ENCODE measurements around the gene ADAMTS3.
"Not testable (repeated sequence)": the region's sequence is repeated elsewhere in the genome, so short reads cannot be mapped to it uniquely, and the experiment has no call there.

ADAMTS3 gene

DNA sequence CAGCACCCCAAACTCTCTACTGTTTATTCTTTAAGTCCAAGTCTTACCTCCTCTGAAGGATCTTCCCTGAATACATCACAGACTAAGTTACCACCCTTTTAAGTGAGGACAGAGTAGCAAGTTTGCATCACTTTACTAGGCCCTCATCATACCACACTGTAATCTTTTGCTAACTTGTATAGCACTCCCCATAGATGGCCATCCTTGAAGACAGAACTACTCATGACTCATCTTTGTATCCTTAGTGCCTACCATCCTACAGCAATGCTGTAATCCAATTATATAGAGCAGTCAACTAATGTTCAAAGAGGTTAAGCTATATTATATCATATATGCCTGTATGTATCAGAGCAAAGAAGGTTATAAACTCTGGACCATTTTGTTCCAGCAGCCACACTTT, 101.4 kb downstream of the ADAMTS3 start:
- no peak for DNase-seq

DNA sequence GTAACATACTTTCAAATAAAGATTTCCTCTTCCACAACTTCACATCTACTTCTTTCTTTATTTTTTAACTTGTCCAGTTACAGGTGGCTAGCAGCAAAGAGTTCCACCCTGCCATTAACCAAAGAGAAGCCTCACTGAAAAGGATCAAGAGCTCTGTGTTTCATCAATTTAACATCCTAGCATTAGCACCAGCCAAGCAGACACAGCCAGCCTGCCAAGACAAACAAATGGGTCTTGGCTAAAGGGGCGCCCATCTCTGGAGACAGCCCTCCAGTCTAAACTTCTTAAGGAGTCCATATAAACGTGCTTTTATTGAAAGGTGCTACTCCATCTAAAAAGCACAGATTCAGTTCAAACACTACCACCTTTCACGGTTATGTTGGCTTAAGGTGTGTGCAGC, 105.3 kb downstream of the ADAMTS3 start:
- DNase-seq = no peak

DNA sequence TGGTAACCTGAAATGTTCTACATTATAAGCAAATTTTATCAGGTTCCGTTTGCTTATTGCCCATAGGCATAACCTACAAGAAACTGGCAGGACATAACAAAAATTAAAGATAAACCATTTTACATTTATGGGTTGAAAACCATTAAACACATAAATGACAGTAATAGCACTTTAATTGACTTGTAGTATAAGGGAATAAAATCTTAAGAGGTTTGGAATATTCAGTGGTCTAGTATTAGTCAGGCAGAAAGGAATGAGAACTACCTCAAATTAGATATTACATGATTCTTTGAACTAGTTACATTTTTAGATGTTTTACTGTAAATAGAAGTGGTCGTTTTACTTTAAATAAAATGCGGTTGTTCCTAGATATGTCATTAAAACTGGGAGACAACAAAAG, 111.9 kb downstream of the ADAMTS3 start:
- DNase-seq = no peak

DNA sequence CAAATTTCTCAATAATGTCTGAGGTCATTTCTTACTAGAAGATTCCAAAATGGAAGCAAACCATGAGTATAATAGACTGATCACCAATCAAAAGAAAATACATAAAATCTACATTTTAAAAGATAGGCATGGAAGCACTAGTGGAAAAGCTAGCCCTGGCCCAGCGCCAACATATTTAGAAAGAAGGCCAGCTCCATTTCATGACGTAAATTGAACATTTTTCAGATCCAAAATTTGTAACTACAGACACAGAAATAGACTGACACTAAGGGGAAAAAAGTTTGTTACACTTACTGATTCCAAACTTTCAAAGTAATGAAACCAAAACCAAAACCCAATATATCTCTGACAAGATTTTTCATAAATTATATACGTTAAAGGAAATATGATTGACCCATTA, 117.7 kb downstream of the ADAMTS3 start:
- DNase-seq = no peak

DNA sequence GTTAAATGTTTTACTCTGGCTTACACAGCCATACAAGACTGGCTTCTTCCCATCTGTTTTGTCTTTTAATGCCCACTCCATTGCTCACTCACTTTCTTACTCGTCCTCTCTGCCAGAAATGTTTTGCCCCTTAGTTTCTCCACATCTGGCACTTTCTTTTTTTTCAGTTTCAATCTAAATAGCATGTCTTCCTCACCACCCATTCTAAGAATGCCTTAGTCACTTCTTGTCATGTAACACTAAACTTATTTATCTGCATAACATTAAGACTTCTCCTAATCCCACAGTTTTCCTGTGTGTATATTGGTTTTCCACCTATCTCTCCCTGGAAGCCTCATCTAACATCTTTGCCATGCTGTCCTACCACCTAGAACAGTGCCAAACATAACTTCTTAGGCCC, 119.3 kb downstream of the ADAMTS3 start:
- no peak for DNase-seq

DNA sequence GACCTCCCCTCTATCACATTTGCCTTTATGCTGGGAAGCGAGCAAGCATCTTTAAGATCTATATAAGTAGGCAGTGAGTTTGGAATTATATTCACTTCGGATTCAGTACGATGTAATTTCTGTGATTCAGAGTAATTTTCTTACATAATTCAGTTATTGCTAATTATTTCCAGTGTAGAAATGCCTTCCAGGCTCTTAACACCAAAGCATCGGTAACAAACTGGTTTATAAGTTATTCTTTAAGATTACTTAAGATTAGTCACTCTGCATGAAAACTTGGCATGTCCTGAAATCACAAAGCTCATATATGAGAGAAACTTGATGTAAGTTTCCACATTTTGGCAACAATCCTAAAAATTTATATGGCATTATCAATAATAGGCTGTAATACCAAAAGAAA, 120.8 kb downstream of the ADAMTS3 start:
- DNase-seq = no peak

DNA sequence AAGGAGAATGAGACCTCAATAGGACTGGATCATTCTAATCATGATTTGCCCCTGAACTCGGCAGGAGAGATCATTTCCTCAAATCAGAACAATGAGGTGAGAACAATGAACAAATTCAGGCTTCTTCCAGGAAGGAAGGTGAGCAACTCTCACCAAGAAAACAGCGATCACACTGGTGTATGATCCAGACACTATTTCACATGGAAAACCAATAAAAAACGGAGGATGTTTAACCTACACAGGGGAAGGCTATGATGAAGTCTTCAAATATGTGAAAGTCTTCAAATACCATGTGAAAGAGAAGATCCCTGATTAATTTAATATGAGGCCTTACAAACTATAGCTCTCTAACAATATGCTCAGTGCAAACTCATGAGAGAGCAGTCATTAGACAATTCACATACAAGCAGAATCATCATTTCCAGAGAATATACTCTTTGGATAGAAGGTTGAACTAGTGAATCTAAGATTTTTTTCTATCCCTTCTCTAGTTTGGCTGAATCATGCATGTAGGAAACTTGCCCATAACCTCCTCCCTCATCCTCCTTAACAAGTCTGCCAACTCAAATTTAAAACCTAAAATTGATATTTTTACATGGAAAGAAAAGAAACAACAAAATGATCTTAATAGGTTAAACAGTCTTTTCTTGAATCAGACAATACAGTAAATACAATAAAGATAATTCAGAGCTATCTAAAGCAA, 122.5 kb downstream of the ADAMTS3 start:
- DNase-seq = no peak

DNA sequence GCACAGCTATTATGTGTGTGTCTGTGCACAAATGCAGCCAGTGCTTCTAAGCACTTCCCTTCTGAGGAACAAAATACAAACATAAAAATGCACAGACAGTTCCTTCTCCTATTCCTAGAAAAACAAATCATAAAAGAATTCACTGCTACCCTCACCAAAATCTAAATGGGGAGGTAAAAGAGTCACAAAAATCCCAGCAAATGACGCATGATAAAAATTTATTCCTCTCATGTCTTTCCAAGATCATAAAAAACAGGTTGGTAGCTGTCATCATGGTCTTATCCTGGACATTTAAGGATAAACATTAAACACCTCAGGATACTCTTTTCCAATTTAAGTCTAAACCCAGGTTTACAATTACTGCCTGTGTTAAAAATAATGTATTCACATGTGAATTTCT, 124.9 kb downstream of the ADAMTS3 start:
- DNase-seq = no peak

DNA sequence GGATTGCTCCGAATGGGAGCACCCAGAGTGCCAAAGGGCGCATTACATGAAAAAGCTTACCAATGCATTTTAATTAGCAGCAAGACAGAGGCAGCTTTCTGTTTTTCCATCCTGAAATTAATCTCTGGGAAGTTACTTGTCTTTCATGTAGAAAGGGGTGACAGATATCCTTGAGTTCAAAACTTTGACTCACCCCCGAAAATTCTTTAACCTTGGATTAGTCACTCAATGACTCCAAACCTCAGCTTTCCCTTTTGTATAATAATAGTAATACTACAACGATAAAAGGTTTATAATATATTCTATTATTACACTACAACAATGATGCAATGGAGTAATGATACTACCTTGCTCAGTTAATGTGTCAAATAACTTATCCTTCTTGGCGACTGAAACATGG, 126.3 kb downstream of the ADAMTS3 start:
- no peak for DNase-seq

DNA sequence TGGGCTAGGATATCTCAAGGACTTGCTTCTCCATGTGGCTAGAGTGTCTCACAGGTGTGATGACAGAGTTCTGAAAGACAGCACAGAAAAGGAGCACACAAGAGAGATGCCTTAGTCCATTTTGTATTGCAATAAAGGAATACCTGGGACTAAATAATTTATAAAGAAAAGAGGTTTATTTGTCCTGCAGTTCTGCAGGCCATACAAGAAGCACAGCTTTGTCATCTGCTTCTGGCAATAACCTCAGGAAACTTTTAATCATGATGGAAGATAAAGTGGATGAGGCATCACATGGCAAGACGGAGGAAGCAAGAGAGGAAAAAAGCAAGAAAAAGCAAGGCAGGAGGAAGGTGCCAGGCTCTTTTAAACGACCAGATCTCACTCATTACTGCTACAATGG, 126.9 kb downstream of the ADAMTS3 start:
- DNase-seq = no peak

DNA sequence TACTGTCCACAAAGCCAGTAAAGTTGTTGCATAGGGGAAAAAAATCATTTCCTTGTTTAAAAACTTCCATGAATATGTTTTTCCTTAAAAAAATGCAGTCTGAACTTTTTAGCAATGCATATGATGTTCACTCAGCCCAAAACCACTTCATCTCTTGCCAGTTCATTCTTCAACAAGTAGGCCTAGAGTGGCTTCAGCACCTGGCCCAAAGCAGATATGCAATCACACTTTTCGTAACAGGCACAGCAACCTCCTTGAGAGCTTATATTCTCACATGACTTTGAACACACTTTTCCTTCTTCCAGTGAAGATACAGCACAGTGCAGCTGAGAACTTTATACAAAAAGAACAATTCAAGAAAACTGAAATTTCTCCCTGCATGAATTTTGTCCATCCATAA, 128.6 kb downstream of the ADAMTS3 start:
- no peak for DNase-seq

DNA sequence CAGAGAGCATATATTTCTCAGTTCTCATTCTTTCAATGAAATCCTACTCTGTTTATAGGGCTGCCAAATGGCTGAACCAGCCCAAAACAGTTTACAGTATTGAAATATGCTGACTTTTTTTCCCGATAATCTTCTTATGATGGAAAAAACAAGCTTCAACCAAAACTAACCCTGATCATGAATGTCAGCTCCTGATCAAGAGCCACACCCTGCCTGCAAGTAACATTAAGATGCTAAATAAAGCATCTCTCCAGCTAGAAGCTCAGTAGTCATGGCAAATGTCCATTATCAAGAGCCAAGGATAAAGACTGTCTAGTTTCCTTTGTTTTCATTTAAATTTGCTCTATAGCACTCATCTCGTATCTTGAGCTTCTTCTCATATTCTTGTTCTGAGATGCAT, 136.0 kb downstream of the ADAMTS3 start:
- DNase-seq = no peak

DNA sequence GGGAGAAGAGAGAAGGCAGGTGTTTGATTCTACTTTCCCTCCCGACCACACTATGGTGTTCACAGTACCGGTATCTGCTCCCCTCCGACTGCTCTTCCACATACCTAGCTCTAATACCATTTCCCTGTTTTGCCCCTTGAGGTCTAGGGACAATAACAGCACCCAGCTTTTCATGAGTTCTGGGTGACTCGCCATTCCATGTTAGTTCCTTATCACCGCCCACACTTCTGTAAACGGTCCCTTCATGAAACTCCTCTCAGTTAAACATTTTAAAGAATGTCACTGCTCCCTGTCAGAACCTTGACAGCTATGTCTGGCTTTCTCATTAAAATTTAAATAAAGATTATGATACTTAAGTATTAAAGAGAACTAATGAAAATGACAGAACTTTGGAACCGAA, 136.7 kb downstream of the ADAMTS3 start:
- no peak for DNase-seq

DNA sequence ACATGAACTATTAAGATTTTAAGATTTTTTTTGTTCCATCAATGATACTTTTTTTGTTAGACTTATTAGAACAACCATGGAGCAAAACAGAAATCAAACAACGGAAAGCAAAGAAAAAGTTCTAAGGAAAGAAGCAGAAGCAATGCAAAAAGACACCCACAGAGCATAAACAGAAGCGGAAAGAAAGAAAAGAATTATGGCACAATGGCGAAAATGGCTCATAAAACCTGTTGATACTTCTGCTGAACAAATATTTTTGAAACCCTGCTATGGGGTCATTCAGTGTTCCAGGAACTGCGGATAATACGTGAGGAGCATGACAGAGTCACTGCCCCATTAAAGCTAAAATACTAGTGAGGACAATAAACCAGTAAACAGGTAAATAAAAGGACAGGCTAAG, 138.0 kb downstream of the ADAMTS3 start:
- DNase-seq = no peak

DNA sequence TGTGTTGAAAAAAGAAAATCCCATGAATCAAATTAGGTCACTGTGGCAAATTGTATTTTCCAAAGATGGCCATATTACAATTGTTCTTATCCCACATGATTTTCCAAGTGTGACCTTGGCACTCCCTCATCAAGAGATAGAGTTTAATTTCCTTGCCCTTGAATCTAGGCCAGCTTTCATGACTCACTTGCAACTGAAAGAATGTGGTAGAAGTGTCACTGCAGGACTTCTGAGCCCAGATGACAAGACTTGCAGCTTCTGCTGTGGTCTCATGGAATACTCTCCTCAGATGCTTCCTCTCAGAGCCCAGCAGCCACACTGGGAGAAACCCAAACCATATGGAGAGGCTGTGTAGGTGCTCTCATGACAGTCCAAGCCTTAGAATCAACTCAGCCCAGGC, 139.0 kb downstream of the ADAMTS3 start:
- DNase-seq = no peak

DNA sequence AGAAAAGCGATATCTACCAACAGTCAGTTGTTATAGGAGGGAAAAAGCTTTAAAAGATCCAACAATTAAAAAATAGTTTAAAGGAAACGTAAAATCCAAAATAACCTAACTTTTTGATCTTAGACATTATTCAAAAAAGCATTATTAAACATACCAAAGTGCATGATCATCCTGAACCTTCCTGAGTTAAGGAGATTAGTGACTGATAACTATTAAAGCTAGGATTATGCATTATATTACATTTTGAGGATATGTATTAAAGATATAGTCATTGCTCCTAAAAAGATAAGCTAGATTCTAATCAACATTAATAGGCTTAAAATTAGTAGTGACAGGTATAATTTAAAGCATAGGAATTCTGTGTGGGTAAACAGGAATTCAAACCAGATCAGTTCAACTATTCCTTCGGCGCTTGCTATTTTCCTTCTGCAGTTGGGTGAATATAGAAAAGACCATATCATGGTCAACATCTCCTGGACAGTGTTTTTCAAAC, 139.6 kb downstream of the ADAMTS3 start:
- no peak for DNase-seq

DNA sequence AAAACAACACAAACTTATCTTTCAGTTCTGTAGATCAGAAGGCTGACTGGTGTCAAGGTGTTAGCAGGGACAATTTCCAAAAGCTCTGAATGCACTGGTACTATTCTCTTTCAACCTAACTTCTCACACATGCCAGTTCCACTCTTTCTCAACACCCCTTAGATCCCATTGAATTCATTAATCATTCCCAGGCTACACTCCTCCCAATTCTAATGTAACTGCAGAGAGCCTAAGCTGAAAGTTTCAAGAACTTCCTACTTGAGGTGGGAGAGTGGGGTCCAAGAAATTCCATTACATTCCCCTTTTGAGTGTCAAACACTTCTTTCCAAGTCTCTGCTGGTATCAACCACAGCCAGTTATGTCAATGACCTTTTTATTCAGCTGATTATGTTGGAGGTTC, 142.0 kb downstream of the ADAMTS3 start:
- no peak for DNase-seq

DNA sequence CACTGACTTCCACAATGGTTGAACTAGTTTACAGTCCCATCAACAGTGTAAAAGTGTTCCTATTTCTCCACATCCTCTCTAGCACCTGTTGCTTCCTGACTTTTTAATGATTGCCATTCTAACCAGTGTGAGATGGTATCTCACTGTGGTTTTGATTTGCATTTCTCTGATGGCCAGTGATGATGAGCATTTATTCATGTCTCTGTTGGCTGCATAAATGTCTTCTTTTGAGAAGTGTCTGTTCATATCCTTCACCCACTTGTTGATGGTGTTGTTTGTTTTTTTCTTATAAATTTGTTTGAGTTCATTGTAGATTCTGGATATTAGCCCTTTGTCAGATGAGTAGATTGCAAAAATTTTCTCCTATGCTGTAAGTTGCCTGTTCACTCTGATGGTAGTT, 143.1 kb downstream of the ADAMTS3 start:
- not testable (repeated sequence) for DNase-seq

DNA sequence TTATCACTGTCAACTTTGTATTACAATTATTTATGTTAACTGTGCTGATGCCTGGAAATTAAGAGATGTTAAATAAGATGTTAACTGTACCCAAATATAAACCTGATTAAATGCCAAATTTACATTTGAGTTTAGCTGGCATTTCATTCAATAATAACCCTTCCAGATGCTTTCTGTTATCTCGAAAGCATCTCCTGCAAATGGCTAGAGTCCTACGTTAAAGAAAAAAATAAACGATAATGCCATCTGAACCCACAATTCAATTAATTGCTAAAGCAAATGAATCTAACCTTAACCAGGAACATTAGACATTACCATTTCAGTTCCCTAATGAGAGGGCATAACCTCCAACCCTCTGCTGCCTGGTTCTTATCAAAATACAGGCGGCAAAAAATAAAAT, 145.0 kb downstream of the ADAMTS3 start:
- DNase-seq = no peak

DNA sequence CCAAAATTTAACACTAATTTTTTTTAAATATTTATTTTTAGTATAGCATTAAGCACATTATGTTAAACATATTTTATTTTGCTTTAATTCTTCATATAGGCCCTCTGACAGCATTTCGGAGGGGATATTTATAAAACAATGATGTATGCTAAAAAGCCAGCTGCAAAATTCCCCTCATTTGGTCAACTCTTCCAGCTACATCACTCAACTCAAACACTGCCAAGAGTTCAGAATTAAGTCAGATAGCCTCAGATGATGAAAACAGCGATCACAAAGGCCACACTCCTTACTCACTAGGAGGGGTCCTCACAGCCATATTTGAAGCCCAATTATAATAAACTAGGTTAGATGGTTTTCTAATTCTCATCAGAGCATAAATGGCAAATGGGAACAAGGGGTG, 146.6 kb downstream of the ADAMTS3 start:
- no peak for DNase-seq

DNA sequence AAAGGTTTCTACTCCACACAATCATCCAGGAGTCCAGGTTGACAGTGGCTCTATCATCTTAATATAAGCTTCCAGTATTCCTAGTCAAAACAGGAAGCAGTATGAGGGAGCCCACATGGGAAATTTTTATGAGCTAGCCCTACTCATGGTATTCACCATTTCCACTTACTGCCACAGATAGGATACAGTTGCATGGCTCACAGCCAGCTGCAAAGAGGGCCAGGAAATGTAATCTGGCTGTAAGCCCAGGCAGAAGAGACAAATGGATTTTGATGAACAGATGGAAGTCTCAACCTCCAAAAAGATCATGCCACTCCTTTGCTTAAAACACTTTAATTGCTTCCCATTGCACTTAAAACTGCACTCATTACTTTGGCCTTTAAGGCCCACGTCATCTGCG, 150.6 kb downstream of the ADAMTS3 start:
- DNase-seq = no peak

DNA sequence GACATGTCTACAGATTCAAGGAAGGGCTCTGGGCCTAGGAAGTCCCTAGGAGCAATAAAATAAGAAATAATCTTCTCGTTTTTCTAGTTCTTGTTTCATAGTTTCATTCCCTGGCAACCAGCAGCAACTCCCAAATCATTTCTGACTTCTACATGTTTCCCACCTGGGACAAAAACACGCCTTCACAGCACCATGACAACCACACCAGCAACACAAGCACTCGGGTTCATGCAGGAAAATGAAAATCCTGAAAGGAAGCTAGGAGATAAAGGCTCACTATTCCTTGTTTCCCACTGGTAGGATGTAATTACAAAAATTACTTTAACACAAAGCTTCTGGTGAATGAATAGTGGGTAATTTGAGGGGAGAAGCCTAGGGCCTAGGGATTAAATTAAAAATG, 158.9 kb downstream of the ADAMTS3 start:
- no peak for DNase-seq

DNA sequence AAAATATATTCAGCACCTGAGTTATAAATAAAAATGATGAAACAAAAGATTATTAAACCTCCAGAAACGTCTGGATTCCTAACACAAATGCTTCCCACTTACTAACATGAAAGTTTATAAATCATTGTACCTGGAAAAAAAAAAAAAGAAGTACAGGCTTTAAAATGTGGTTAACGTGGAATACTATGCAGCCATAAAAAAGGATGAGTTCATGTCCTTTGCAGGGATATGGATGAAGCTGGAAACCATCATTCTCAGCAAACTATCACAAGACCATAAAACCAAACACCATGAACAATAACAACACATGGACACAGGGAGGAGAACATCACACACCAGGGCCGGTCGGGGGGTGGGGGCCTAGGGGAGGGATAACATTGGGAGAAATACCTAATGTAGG, 160.5 kb downstream of the ADAMTS3 start:
- no peak for DNase-seq

DNA sequence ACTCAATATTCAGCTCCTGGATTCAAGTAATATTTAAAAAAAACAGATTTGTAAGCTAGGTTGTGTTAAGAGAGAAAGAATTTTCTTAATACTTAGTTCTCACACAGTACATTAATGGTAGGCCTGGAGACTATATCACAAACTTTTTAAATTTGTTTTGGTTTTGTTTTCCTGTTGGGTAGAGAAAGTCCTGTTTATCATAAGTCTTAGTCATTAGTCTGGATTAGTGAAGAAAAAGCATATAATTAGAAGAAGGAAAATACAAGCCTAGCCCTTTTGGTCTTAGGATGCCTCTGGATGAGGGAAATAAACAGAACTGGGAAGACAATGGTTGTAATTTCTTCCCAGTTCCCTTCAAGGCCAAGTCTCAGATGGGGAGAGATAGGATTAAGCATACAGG, 163.6 kb downstream of the ADAMTS3 start:
- no peak for DNase-seq

DNA sequence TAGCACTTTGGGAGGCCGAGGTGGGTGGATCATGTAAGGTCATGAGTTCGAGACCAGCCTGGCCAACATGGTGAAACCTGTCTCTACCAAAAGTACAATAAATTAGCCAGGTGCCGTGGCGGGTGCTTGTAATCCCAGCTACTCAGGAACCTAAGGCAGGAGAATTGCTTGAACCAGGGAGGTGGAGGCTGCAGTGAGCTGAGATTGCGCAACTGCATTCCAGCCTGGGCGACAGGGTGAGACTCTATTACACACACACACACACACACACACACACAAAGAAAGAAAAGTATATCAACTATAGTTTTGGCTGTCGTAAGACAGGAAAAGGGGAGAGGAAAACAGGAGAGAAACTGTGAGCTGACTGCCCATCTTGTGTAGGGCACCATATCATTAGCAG, 171.7 kb downstream of the ADAMTS3 start:
- no peak for DNase-seq
